NCI-H748 (cell line): Measurements from ENCODE around the gene PAX3.

Source experiments
- DNase-seq: peaks from one replicate; lab custom pipeline; 2025; ENCODE audit not compliant: unreplicated experiment; lab: John Stamatoyannopoulos, UW

The PAX3 gene

GRCh38 chr2:222271854-222272253 lies 26.9 kb downstream of the PAX3 start:
- no peak for DNase-seq

- DNase-seq: no peak
These were observed 28.4 kb downstream of the PAX3 start for GRCh38 chr2:222270396-222270795.

- no peak for DNase-seq
These were observed 29.7 kb downstream of the PAX3 start for GRCh38 chr2:222269132-222269531.

GRCh38 chr2:222268311-222268990 lies 30.3 kb downstream of the PAX3 start:
- no peak for DNase-seq

- no peak for DNase-seq
These were observed 33.9 kb downstream of the PAX3 start for GRCh38 chr2:222264791-222265320.

- no peak for DNase-seq
These were observed 37.3 kb downstream of the PAX3 start for GRCh38 chr2:222261504-222261903.

- no peak for DNase-seq
These were observed 41.2 kb downstream of the PAX3 start for GRCh38 chr2:222257645-222258044.

- no peak for DNase-seq
These were observed 42.5 kb downstream of the PAX3 start for GRCh38 chr2:222256250-222256649.

- no peak for DNase-seq
These were observed 43.7 kb downstream of the PAX3 start for GRCh38 chr2:222255090-222255489.

GRCh38 chr2:222250313-222250712 lies 48.5 kb downstream of the PAX3 start:
- no peak for DNase-seq

GRCh38 chr2:222249444-222249843 lies 49.4 kb downstream of the PAX3 start:
- DNase-seq: no peak

- DNase-seq: no peak
These were observed 50.0 kb downstream of the PAX3 start for GRCh38 chr2:222248818-222249217.

GRCh38 chr2:222248256-222248655 lies 50.5 kb downstream of the PAX3 start:
- no peak for DNase-seq

GRCh38 chr2:222242532-222242931 lies 56.3 kb downstream of the PAX3 start:
- no peak for DNase-seq

GRCh38 chr2:222241128-222241870 lies 57.5 kb downstream of the PAX3 start:
- DNase-seq: peak; percentile 98

- DNase-seq: peak; percentile 35
These were observed 58.1 kb downstream of the PAX3 start for GRCh38 chr2:222240676-222241049.

GRCh38 chr2:222239945-222240675 lies 58.7 kb downstream of the PAX3 start:
- peak; percentile 70 for DNase-seq

GRCh38 chr2:222239091-222239490 lies 59.7 kb downstream of the PAX3 start:
- no peak for DNase-seq

- DNase-seq: no peak
These were observed 60.7 kb downstream of the PAX3 start for GRCh38 chr2:222238072-222238471.

- DNase-seq: no peak
These were observed 66.0 kb downstream of the PAX3 start for GRCh38 chr2:222232839-222233238.

- DNase-seq: no peak
These were observed 66.4 kb downstream of the PAX3 start for GRCh38 chr2:222232372-222232771.

- no peak for DNase-seq
These were observed 70.7 kb downstream of the PAX3 start for GRCh38 chr2:222228054-222228453.
